ENCODE results near the gene PRR7.

PRR7 gene

DNA sequence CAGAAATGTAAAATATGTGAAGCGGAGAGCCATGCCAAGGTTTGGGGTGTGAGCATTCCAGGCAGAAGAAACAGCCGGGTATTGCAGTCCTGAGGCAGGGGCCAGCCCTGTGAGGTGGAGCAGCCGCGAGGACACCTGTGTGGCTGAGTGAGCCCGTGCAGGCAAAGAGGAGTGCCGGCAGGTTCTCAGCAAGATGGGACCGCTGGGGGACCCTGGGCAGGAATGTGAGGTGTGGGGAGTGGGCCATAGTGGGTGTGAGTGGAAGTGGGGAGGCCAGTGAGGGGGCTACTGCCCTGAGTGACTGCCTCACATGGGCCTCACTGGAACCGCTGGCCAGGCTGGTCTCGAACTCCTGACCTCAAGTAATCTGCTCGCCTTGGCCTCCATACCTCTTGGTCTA is 8.1 kb upstream of the PRR7 start:
- no peak for DNase-seq

DNA sequence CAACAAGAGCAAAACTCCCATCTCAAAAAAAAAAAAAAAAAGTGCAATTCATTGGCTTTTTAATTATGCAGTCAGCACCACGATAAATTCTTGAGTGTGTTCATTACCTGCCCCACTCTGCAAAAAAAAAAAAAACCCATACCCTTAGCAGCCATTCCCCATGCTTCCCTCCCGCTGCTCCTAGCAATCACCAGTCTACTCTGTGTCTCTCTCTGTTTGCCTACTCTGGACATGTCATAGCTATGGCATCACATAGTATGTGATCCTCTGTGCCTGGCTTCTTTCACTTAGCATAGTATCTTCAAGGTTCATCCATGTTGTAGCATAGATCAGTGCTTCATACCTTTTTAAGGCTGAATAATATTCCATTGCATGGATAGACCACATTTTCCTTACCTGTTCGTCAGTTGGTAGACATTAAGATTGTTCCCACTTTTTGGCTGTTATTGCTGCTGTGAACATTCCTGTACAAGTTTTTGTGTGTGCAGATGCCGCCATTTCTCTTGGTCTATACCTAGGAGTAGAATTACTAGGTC is 7.0 kb upstream of the PRR7 start:
- DNase-seq, result no peak

DNA sequence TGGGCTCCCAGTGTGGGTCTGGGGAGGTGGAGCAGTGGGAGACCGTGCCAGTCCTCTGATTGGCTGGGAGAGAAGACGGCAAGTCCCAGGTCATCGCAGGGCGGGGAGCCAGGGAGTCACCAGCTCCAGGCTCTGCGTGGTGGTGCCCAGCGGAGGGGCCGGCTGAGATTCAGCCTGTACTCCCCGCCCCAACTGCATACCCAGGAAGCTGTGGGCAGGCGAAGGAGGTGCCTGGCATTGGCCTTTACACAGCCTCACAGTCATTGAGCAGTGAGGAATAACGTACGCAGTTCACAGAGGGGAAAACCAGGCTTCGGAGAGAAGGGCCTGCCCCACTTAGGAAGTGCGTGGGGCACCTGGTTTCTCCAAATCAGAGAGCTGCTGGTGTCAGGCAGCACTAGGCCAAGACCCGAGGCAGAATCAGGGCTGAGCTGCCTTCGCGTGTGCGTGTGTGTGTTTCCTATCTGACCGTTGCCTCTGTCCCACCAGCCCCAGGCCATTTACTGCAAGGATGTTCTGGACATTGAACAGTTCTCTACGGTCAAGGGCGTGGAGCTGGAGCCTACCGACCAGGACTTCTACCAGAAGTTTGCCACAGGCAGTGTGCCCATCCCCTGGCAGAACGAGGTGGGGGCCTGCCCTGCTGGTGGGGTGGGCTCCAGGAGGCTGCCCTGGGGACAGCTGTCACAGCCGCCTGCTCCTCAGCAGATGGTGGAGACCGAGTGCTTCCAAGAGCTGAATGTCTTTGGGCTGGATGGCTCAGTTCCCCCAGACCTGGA is 6.2 kb upstream of the PRR7 start:
- no peak for DNase-seq

- DNase-seq, result no peak
Measured at GRCh38 chr5:177440990-177441780, 5.4 kb upstream of the PRR7 start.

GRCh38 chr5:177442066-177442826 is 4.4 kb upstream of the PRR7 start:
- DNase-seq, result no peak

DNA sequence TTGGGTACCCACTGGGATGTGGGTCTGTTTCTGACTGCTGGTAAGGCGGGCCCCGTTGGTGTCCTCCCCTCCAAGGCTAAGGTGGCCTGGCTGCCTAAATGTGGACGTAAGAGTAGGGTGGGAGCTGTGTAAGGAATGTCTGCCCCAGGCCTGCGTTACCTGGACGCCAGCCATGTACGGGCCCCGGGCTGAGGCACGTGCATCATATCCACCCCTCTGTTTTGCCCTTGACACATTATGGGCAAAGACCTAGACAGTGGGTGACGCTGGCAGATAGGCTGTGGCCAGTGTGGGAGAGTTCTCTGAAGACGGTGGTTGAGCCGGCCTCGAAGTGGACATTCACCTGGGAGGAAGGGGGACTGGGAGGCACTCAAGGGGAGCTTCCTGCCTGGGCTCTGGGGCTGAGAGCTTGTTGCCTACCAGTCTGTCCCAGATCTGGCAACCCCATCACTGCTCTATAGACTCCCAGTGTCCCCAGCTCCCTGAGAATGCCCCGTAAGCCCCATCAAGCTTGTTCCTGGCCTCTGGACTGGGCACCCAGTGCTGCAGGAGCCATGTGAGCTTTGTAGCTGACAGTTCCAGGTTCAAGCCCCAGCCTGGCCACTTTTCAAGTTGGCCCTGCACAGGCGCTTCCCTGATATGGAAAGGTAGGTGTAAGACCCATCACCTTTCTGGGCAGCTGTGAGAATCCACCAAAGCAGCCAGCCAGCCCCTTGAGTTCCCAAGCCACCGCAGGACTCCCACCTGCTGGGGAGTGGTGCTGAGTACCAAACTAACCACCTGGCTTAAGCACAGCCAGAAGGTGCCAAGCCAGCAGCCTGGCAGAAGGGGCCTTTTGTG is 3.2 kb upstream of the PRR7 start:
- no peak for DNase-seq

GRCh38 chr5:177444106-177445051 is 2.2 kb upstream of the PRR7 start:
- DNase-seq, result no peak

DNA sequence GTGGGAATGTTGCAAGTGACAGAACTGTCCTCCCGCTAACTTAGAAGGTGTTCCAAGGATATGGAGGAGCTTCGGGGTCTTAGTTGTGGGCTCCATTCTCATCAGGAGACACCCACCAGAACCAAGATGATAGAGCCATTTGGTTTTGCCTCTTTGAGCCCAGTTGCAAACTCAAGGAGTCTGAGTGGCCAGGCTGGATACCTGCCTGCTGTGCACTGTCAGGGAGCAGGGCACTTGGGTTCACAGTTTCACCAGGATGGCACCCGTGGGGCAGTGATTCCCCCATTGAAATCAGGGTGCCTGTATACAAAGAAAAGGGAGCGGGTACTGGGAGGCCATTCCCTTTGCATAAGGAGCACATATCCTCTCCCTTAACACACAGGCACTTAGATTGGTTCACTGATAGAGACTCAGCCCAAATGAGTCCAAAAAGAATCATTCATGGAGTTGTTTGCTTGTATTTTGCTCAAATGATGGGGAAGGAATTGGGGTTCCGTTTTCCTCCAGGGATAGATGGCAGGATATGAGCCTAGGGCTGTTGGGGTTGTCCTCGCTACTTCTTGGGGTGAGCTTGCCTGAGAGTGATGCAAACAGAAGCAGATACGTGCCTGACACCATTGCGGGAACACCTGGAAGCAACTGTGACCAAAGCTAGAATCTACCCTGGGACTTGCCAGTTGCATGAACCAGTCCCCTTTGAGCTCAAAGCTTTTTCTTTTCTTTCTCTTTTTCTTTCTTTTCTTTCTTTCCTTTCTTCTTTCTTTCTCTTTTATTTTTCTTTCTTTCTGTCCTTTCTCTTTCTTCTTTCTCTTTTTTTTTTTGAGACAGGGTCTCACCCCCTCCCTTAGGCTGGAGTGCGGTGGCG is 1.3 kb upstream of the PRR7 start:
- DNase-seq, result no peak

DNA sequence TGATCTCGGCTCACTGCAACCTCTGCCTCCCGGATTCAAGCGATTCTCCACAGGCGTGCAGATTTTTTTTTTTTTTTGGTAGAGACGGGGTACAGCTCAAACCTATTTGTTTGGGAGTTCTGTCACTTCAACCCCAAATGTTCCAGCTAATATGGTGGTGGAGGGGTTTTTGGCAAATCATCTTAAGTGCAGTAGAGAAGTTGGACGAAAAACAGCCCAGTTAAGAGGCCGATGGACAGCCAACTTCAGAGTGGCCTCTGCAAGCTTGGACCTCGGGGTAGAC is 756 bp upstream of the PRR7 start:
- DNase-seq, result no peak

GRCh38 chr5:177447066-177447610 is 524 bp downstream of the PRR7 start:
- peak; percentile 58 for DNase-seq

GRCh38 chr5:177447611-177448243 is 1.1 kb downstream of the PRR7 start:
- peak; percentile 88 for DNase-seq

DNA sequence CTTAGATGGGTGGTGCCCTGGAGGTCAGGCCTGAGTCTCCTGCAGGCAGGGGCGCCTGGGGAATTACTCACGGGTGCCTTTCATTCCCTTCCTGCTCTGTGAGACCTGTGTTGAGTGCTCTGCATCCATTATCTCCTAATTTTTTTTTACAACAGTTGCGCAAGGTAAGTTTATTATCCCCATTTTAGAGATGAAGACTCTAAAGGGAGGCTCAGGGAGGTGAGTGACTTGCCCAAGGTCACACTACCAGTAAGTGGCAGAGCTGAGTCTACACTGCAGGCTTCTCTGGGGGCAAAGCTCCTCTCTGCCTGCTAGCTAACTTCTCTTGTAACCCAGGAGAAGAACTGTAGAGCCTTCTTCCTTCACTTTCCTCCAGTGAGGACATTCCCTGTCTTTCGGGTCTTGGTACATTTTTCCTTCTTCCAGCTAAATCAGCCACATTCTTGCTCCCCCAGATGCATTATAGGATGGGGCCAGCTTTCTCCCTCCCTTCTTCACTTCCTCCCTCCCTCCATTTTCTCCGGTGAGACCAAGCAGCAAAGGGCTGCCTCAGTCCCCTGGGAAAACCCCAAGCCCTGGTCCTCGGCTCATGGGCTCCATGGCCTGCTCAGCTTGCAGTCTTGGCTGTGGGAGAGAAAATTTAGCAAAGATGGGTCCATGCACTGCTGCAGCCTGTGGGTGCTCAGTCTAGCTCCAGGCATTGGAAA is 1.8 kb downstream of the PRR7 start:
- no peak for DNase-seq

DNA sequence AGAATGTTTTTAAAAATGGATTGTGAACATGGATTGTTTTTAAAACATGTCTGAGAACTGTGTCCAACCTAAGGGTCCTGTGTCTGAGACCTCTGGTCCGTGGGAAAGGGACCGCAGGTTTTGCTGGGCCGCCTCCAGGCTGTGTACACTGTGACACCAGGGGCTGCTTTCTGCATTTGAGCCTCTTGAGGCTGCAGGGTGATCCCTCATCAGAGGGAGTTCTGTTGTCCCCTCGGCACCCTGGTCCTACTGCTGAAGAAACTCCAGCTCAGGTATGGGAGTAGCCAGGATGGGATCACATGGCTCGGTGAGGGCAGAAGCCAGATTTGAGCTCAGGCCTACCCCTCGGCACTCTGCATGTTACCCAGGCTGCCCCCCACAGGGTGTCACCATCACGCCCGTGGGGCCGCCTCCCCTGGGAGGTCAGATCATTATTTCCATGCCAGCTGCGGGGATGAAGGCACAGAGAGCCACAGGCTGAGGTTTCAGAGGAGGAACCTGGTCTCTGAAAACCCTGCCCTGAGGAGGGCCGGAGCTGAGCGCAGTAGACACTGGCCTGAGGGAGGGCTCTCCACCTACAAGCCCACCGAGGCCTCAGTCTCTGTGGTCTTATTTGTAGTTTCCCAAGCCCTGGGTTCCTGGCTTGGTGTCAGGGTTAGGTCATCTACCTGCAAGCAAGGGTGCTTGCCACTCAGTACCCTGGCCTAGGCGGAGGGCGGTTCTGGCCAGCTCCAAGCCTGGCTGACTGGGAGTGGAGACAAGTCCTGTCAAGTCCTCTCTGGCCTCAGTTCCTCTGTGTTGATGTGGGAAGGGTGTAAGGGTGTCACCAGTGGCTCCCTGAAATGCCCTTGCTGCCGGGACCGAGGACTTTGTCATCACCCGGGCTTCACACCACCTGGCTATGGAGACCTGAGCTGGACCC is 2.8 kb downstream of the PRR7 start:
- DNase-seq, result no peak

GRCh38 chr5:177450667-177451424 is 4.2 kb downstream of the PRR7 start:
- no peak for DNase-seq

- DNase-seq, result no peak
Measured at GRCh38 chr5:177452688-177453638, 6.3 kb downstream of the PRR7 start.
